Type B pancreatic cell (in vitro differentiated cells): ENCODE data around the gene LAG3. TPM values are rescaled to one million over a fixed set of nuclear protein-coding genes. Genes with fewer than 3 reads are reported as not detected.
A peak's percentile ranks its signal among the peaks of the same experiment; 100 is the strongest.

Experiments
- DNase-seq: peaks from one replicate; pipeline ENCODE4 v3.0.0; 2021; ENCODE audit warnings: mixed read lengths; ENCODE audit not compliant: unreplicated experiment; ENCODE audit errors: extremely low spot score
- H3K27ac Mint-ChIP-seq: 2 replicates; pipeline ENCODE4 v1.8.0; 2021; ENCODE audit warnings: mild to moderate bottlenecking, mixed read lengths
- H3K27me3 Mint-ChIP-seq: 2 replicates; pipeline ENCODE4 v1.8.0; 2021; ENCODE audit warnings: mixed read lengths
- H3K36me3 Mint-ChIP-seq: 2 replicates; pipeline ENCODE4 v1.8.0; 2021; ENCODE audit warnings: mixed read lengths
- H3K4me1 Mint-ChIP-seq: one replicate; pipeline ENCODE4 v1.8.0; 2021; ENCODE audit warnings: mixed read lengths; ENCODE audit not compliant: unreplicated experiment
- H3K4me3 Mint-ChIP-seq: 2 replicates; pipeline ENCODE4 v1.8.0; 2021; ENCODE audit warnings: mild to moderate bottlenecking, mixed read lengths
- H3K9me3 Mint-ChIP-seq: 2 replicates; pipeline ENCODE4 v1.8.0; 2021; ENCODE audit warnings: mixed read lengths
- CTCF ChIP-seq: fragments of 200-600 bp; sonication (generic); conservative IDR thresholded peaks from 2 replicates; pipeline ENCODE4 v1.5.0; 2021; ENCODE audit warnings: antibody characterized with exemption, mild to moderate bottlenecking
- long read RNA-seq: library from polyadenylated mRNA; unstranded; transcript quantifications from one replicate; pipeline ENCODE4 v2.0.0, GENCODE V29; 2020
- total RNA-seq: library from RNA; stranded (reverse); gene quantifications from 2 replicates; pipeline ENCODE4 v1.2.1, GENCODE V29; 2021; ENCODE audit warnings: low replicate concordance

Gene LAG3
- total RNA-seq, result 0.52 and 2.6 TPM in 2 replicates
- long read RNA-seq, result 0 reads

- Mint-ChIP-seq H3K9me3 (no peaks in the 10 kb centered on the region), H3K36me3 (peaks cover 23% of the 10 kb centered on the region), H3K4me3 (peak within 1 kb of the TSS; percentile 38), H3K27ac (peak within 1 kb of the TSS; percentile 30), H3K27me3 (peaks cover 64% of the 10 kb centered on the region), H3K4me1 (peaks cover 29% of the 10 kb centered on the region)
- DNase-seq, result no peak
- TF ChIP-seq CTCF, result no peak
These were observed at the start of gene LAG3 for GRCh38 chr12:6772331-6772695. Gene LAG3 (plus strand): TSS chr12:6772520. CDS start chr12:6772853, 333 bp downstream.

- Mint-ChIP-seq H3K4me3 (no peak overlapping the region), H3K36me3 (peaks cover 14% of the 10 kb centered on the region)
These were observed 49.5 kb upstream of the LAG3 start for GRCh38 chr12:6722863-6723262.

GRCh38 chr12:6723607-6724408 is 48.5 kb upstream of the LAG3 start, which contains the start of gene COPS7A:
Gene COPS7A (plus strand): TSS chr12:6724046. CDS start chr12:6724657, 611 bp downstream.
- peaks cover 14% of the 10 kb centered on the region for H3K36me3 Mint-ChIP-seq
- H3K4me3 Mint-ChIP-seq, result peak within 1 kb of the TSS; percentile 91
- H3K4me1 Mint-ChIP-seq, result peaks cover 4% of the 10 kb centered on the region

More at GRCh38 chr12:6722863-6723262, 49.5 kb upstream of the LAG3 start:
- Mint-ChIP-seq H3K4me1 (peaks cover 4% of the 10 kb centered on the region), H3K27ac (no peak overlapping the region), H3K9me3 (peaks cover 4% of the 10 kb centered on the region), H3K27me3 (peaks cover 15% of the 10 kb centered on the region)
- no peak for TF ChIP-seq CTCF
- no peak for DNase-seq

GRCh38 chr12:6724409-6724797 is 47.9 kb upstream of the LAG3 start:
- Mint-ChIP-seq H3K9me3 (peaks cover 4% of the 10 kb centered on the region), H3K4me1 (peaks cover 4% of the 10 kb centered on the region), H3K27me3 (peaks cover 15% of the 10 kb centered on the region), H3K4me3 (peak overlapping the region; percentile 91), H3K36me3 (peaks cover 14% of the 10 kb centered on the region), H3K27ac (peak overlapping the region; percentile 91)
- DNase-seq, result no peak
- no peak for TF ChIP-seq CTCF

More at GRCh38 chr12:6723607-6724408, 48.5 kb upstream of the LAG3 start, which contains the start of gene COPS7A:
- Mint-ChIP-seq H3K27ac (peak within 1 kb of the TSS; percentile 91), H3K9me3 (peaks cover 4% of the 10 kb centered on the region), H3K27me3 (peaks cover 15% of the 10 kb centered on the region)
- peak; percentile 96 for DNase-seq
- peak; percentile 18 for TF ChIP-seq CTCF

GRCh38 chr12:6725350-6725749 is 47.0 kb upstream of the LAG3 start:
- Mint-ChIP-seq H3K4me1 (peaks cover 4% of the 10 kb centered on the region), H3K4me3 (peak overlapping the region; percentile 54), H3K27ac (no peak overlapping the region), H3K9me3 (peaks cover 4% of the 10 kb centered on the region), H3K36me3 (peaks cover 18% of the 10 kb centered on the region), H3K27me3 (peaks cover 8% of the 10 kb centered on the region)
- TF ChIP-seq CTCF, result no peak
- DNase-seq, result no peak
